NCI-H1417 (cell line): ENCODE results near the gene KLC4.

Experiments
- DNase-seq, 3 experiments: peaks; one replicate each; lab custom pipeline; 2025; lab: John Stamatoyannopoulos, UW

KLC4 gene

GRCh38 chr6:43059168-43060033 is at the start of gene KLC4, which contains the start of gene MRPL2:
KLC4 (plus strand) TSS chr6:43059631; CDS start chr6:43061336, 1,705 bp downstream.
MRPL2 (minus strand) TSS chr6:43059434; CDS start chr6:43059381, 53 bp downstream.
- peak; percentile 98 to 99 (median 98) for DNase-seq

DNA sequence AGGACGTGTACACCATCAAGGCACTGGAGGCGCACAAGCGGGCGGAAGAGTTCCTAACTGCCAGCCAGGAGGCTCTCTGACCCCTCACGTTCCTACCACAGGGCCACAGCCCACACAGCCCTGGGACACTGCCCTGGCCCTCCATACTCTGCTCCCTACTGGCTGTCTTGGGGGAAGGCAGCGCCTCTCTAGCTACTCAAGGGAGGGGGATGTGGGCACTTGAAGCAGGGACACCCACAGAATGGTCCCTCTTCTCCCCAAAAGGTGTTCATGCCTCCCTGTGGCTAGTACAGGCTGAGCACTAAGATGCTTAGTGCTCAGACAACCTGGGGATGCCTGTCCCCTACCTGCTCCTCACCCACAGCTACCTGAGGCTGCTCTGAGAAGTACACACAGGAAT is 48.2 kb upstream of the KLC4 start:
- no peak for DNase-seq

DNA sequence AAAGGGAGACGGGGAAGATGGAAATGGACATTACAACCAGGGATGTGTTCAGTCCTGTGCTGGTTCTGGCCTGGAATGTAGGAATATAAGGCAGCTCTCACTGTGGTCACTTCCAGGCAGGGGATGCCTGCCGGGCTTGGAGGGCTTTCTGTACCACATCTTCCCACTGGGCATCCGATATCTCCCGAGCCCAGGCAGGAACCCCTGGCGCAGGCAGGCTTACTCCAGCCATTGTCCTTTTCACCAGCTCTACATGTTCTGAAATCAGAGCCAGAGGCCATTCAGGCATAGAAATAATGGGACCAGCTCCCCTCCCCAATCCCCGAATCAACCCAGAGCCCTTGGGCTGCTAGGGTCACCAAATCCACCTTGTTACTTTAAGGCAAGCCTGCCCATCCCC is 47.1 kb upstream of the KLC4 start:
- no peak for DNase-seq

DNA sequence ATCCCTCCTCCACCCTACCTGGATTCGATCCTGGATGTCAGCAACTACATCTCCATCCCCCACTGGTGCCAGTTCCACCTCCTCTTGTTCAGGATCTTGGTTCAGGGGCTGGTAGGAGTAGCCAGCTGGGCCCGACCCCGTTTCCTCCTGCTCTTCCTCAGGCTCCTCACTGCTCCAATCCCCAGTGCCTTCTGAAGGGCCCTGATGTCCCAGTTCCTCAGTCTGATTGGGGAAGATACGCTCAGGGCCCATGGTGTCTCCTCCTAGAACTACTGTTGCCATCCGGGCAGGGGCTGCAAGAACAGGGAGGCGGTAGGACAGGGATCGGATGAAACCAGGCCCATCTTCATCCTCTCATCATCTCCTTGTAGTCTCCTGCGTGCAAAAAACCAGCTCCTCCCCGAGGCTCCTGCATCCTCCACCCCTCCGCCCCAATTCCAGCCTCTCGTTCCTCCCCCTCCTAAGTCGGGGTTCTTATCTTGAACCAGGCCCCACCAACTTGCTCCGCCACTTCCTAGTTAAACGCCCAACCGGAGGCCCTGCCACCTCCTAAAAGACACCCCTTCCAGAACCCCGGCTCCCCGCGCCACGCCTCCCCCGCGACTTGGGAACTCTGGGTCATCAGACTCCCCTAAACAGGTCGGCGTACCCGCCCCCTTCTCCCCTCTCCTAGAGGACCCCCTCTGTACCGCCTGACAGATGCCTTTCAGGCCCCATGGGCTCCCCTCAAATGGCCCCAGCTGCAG is 46.2 kb upstream of the KLC4 start:
- DNase-seq, result no peak

DNA sequence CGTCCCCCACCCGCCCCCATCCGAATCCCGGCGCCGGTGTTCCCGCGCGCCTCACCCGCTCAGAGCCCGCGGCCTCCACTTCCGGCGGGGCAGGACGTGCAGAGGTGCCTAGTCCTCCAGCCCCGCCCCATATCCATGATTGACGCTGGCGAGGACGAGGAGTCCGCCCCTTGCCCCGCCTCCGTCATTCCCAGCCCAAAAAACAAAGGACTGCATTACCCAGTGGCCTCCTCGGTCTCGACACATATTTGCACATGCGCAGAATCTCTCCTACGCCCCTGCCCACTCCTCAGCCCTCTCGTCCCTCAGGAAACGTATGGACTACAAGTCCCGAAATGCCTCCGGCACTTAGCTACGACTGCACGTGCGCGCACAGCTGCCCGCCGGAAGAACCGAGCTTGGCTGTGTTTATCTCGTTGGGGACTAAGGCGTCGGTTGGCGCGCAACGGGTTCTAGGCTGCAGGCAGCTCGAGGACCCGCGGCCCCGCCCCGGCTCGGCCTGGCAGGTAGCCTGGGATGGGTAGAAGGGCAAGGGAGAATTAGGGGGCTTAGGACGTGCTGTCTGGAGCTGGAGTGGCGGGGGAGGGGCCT is 45.5 kb upstream of the KLC4 start, which contains the start of the genes KLHDC3 and MEA1:
KLHDC3 (plus strand) TSS at position 407 of the 591 bp plus-strand sequence. CDS start 2,944 bp downstream, outside the sequence.
MEA1 (minus strand) TSS at position 104 of the 591 bp plus-strand sequence. CDS start 133 bp downstream, outside the sequence.
- peak; percentile 99 to 100 (median 99) for DNase-seq

GRCh38 chr6:43014434-43014909 is 45.0 kb upstream of the KLC4 start:
- DNase-seq, result no peak

- no peak for DNase-seq
Observed at GRCh38 chr6:43016176-43016942, 43.1 kb upstream of the KLC4 start.

GRCh38 chr6:43016943-43017334 is 42.5 kb upstream of the KLC4 start:
- no peak for DNase-seq

DNA sequence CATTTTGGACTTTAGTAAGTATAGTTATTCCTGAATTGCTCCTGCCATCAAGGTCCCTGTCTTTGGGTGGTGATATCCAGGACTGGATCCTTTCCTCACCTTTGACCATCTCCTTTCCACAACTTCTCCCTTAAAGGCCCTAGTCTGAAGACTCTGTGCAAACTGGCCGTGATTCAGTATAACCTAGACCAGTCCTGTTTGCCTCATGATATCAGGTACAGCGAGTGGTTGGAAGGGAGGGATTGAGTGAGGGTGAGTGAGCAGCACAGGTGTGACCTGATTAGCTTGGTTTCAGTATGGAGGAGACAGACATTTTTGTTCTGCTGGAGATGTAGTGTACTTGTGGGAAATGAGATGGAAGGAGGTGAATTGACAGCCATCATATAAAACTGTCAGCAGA is 40.3 kb upstream of the KLC4 start:
- DNase-seq, result no peak

DNA sequence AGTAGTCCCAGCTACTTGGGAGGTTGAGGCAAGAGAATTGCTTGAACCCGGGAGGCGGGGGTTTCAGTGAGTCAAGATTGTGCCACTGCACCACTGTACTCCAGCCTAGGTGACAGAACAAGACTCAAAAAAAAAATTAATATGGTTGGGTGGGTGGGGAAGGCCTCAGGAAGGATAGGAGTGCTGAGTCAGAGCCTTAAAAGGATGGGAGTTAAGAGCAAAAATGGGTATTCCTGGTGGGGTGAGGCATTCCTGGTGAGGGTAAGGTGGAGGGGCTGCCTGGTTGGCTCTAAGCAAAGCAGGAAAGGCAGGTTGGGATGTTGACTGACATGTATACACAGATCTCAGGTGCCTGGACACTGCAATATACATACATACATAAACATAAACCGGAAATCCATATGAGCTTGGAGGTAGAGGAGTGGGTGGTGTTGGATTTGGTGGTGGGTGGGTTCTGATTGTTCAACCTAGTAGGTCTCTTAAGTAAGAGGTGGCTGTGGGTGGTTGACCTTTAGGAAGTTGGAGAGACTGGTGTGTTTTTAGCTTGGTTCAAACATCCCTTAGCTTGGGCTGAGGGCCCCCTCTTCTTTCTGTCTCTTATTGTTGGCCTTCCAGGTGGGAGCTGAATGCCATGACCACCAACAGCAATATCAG is 39.3 kb upstream of the KLC4 start:
- DNase-seq, result no peak

DNA sequence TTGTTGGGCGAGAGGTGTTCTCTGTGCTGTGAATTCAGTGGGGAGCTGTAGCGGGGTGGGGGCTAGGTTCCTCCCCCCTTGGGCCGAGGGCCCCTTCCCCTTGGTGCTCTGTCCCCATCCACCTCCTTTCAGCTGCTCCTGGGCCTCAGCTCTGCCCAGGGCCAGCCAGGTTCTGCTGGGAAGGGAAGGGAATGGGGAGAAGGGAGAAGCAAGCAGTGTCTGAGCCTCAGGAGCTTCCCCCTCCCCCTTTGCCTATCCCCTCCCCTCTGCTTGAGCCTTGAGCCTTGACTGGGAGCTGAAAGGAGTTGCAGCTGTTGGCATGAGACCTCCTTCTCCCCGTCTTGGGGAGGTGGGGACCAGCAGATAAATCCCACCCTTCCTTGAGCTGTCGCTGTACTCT is 38.6 kb upstream of the KLC4 start:
- DNase-seq, result peak in 1 of 3 experiments; percentile 56

DNA sequence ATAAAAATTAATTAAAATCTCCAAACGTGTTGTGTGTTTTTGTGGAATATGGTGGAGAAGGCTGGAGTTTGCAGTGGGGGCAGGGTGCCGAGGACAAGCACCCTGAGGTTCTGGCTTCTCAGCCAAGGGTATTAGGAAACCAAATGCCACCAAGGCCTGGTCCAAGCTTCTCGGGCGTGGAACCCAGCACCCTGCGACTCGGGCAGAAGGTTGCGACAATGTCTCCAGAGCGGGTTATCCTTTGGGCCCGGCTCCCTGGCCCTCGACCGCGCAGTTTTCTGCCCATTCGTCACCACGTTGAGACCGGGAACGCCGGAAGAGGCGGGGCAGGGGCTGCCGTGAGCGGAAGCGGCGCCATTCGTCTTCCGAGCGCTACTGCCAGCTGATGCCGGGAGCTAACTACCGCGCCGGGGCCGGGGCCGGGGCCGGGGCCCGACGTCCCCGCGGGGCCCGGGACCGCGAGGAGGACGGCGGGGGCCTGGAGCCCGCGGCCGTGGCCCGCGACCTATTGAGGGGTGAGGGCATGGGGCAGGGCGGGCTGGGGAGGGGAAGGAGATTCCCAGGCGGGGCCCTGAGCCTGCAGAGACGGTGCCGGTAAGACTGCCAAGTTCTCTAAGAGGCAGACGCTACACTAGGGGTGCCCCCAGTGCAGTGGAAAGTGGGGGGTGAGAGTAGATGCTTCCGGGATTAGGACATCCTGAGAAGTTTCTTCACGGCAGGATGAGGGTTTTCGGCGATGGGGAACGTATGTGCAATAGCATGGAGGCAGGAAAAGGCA is 38.0 kb upstream of the KLC4 start, which contains the start of gene RRP36:
RRP36 (plus strand) TSS at position 354 of the 778 bp plus-strand sequence; CDS start at position 386, 32 bp downstream.
- peak; percentile 70 to 76 (median 71) for DNase-seq

- no peak for DNase-seq
Observed at GRCh38 chr6:43024436-43024835, 35.0 kb upstream of the KLC4 start.

DNA sequence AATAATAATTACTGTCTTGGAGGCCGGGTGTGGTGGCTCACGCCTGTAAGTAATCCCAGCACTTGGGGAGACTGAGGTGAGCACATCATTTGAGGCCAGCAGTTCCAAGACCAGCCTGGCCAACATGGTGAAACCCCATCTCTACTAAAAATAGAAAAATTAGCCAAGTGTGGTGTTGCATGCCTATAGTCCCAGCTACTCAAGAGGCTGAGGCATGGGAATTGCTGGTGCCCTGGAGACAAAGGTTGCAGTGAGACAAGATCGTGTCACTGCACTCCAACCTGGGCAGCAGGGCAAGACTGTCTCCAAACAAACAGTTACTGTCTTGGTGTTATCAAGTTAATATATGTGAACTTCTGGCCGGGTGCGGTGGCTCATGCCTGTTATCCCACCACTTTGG is 33.1 kb upstream of the KLC4 start:
- DNase-seq, result no peak

GRCh38 chr6:43029120-43029519 is 30.3 kb upstream of the KLC4 start:
- DNase-seq, result no peak

GRCh38 chr6:43032326-43032725 is 27.1 kb upstream of the KLC4 start:
- DNase-seq, result no peak

DNA sequence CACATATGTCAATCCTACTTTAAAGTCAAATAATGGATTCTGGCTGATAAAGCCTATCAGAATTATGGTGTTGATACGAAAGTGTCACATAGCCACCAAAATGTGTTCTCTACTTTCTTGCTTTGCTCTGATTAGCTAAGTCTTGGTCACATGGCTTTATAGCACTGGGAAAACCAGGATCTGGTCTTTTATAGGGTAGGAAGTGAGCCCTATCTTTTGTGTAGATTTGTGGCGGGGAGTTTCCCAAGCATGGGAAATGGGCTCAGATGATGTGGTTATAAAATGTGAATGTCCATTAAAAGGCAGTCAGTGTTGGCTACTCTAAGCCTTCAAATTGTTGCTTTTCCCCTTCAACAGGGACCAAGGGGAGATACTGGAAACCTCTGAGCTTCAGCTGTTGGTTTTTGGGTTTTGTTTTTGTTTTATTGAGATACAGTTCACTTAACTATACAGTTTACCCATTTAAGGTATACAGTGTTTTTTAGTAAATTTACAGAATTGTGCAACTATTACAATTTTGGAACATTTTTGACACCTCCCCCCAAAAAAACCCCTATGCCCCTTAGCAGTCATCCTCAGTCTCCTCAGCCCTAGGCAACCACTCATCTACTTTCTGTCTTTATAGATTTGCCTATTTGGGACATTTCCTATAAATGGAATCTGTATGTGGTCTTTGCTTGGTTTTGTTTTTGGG is 25.8 kb upstream of the KLC4 start:
- no peak for DNase-seq

GRCh38 chr6:43034190-43034525 is 25.3 kb upstream of the KLC4 start:
- DNase-seq, result no peak

DNA sequence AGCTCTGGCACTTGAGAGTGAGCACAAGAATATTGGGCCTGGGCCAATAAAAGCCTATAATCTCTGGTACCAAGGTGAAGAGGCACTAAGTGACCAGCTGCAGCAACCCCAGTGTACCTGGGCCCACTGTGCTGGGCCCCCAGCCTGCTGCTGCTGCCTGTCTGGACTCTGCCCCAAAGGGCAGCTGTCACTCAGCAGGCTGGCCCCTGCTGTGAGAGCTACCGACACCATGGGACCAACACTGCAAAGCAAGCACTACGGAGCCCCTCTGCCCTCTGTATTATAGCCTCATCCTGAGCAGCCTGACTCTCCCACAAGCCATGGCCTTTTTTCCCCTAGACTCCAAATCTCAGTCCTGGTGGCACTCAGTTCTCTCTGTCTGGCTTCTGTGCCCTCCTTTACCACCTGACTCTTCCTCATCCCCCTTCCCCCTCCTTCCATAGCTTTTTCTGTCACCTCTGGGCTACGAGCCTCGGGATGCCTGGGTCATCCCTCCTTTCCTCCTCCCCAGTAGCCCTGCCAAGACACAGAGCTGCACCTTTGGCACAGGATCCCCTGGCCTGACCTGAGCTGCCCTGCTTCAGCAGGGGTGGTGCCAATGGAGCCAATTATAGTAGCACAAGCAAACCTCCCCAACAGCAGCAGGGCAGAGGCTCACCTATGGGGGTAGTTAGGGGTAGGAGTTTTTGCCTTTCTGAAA is 23.8 kb upstream of the KLC4 start:
- no peak for DNase-seq
